COLO829 (cell line): ENCODE data around the gene CAMK1D.
"Not testable (repeated sequence)": the region's sequence is repeated elsewhere in the genome, so short reads cannot be mapped to it uniquely, and the experiment has no call there.

Source experiments
- DNase-seq: peaks from one replicate; pipeline ENCODE4 v3.0.0; 2012; ENCODE audit warnings: low spot score

The CAMK1D gene

GRCh38 chr10:12518024-12518423 lies 168.7 kb downstream of the CAMK1D start:
- DNase-seq, result no peak

- DNase-seq, result no peak
Observed at GRCh38 chr10:12521423-12521822, 172.1 kb downstream of the CAMK1D start.

- DNase-seq, result no peak
Observed at GRCh38 chr10:12526311-12526710, 177.0 kb downstream of the CAMK1D start.

GRCh38 chr10:12529976-12530375 lies 180.6 kb downstream of the CAMK1D start:
- no peak for DNase-seq

- no peak for DNase-seq
Observed at GRCh38 chr10:12531305-12532220, 182.2 kb downstream of the CAMK1D start.

GRCh38 chr10:12533151-12533550 lies 183.8 kb downstream of the CAMK1D start:
- no peak for DNase-seq

- no peak for DNase-seq
Observed at GRCh38 chr10:12533723-12534122, 184.4 kb downstream of the CAMK1D start.

- no peak for DNase-seq
Observed at GRCh38 chr10:12534824-12535223, 185.5 kb downstream of the CAMK1D start.

GRCh38 chr10:12535656-12536055 lies 186.3 kb downstream of the CAMK1D start:
- no peak for DNase-seq

GRCh38 chr10:12538491-12538995 lies 189.2 kb downstream of the CAMK1D start:
- DNase-seq, result no peak

- DNase-seq, result no peak
Observed at GRCh38 chr10:12539350-12540164, 190.2 kb downstream of the CAMK1D start.

GRCh38 chr10:12540341-12540781 lies 191.0 kb downstream of the CAMK1D start:
- DNase-seq, result no peak

GRCh38 chr10:12541446-12542067 lies 192.2 kb downstream of the CAMK1D start:
- no peak for DNase-seq

GRCh38 chr10:12542133-12542670 lies 192.9 kb downstream of the CAMK1D start:
- DNase-seq, result no peak

GRCh38 chr10:12543589-12543988 lies 194.2 kb downstream of the CAMK1D start:
- no peak for DNase-seq

- DNase-seq, result not testable (repeated sequence)
Observed at GRCh38 chr10:12546160-12546802, 196.9 kb downstream of the CAMK1D start.

- DNase-seq, result no peak
Observed at GRCh38 chr10:12547301-12547771, 198.0 kb downstream of the CAMK1D start.

GRCh38 chr10:12549297-12549696 lies 199.9 kb downstream of the CAMK1D start:
- no peak for DNase-seq

GRCh38 chr10:12550994-12551393 lies 201.6 kb downstream of the CAMK1D start:
- DNase-seq, result no peak

- DNase-seq, result no peak
Observed at GRCh38 chr10:12556039-12556438, 206.7 kb downstream of the CAMK1D start.

- DNase-seq, result no peak
Observed at GRCh38 chr10:12559578-12560178, 210.3 kb downstream of the CAMK1D start.
